NCI-H1694 treated with DMSO at 0.1 percent for 48 hours (cell line): ENCODE results near the gene RXRA.
A peak's percentile ranks its signal among the peaks of the same experiment; 100 is the strongest.

Experiments used
- DNase-seq: peaks from one replicate; lab custom pipeline; 2025; lab: John Stamatoyannopoulos, UW

The RXRA gene

GRCh38 chr9:134355561-134356279 lies 29.5 kb downstream of the RXRA start:
- DNase-seq, result no peak

DNA sequence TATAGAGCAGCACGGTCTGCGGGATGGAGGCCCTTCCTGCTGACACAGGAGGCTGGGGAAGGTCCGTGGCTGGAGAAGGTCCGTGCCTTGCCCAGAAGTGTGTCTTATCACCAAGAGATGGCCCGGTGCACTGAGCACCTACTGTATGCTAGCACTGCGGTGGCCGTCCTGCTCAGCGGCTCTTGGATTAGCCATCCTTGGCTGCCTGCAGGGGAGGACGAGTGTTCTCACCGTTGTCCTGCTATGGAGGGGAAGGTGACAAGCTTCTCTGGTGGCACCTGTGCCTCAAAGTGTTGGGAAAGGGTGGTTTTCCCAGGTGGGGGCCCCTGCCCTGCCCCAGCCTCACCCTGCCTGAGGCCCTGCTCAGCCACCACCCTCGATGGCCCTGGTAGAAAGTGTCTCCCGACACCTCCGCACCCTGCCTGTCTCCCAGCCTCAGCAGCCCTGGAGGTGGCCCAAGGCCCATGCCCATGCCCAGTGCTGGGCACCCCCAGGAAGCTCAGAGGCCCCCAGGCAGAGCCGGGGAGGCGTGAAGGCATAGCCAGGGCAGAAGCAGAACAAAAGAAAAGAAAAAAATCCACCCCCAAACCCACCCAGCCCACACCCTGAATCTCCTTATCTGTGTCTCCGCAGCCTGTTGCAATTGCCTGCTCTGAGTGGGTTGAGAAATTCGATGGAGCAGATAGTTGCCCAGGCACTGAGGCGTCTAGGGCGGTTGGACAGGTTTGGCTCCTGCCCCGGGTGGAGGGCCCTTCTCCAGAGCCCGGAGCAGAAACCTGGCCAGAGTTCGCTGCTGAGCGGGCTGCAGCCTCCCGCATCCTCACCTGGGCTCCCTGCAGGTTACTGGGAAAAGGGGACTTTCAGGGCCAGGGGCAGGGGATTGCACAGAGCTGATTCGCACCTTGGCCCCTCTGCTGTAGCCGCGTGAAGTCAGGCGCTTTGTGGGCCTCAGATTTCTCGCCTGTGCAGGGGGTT lies 30.5 kb downstream of the RXRA start:
- no peak for DNase-seq

GRCh38 chr9:134357631-134358025 lies 31.4 kb downstream of the RXRA start:
- no peak for DNase-seq

DNA sequence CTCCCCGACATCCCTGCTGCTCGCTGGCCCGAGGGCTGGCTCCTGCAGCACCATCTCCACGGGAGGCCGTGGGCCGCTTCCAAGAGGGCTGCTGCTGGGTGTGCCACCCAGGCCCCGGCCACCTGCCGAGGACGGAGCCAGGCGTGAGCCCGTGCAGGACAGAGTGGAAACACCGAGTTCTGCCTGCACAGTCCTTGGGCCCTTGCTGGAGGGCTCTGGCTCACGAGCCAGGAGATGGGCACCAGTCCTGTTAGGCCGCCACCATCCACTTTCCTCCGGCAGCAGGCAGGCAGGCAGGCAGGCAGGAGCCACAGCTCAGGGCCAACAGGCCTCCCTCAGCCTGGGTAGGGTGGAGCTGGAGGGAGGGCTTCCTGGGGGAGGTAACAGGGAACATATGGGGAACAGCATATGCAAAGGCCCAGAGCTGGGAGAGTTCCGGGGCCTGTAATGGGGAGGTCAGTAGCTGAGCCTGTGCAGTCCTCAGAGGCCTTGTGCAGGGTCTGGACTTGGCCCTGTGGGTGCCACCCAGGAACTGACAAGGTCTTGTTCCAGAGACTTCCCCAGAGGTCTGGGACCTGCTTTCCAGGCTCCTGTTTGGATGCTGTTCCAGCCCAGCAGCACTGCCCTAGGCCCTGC lies 31.9 kb downstream of the RXRA start:
- no peak for DNase-seq

- peak; percentile 21 for DNase-seq
These were observed 32.5 kb downstream of the RXRA start for GRCh38 chr9:134358662-134359319.

DNA sequence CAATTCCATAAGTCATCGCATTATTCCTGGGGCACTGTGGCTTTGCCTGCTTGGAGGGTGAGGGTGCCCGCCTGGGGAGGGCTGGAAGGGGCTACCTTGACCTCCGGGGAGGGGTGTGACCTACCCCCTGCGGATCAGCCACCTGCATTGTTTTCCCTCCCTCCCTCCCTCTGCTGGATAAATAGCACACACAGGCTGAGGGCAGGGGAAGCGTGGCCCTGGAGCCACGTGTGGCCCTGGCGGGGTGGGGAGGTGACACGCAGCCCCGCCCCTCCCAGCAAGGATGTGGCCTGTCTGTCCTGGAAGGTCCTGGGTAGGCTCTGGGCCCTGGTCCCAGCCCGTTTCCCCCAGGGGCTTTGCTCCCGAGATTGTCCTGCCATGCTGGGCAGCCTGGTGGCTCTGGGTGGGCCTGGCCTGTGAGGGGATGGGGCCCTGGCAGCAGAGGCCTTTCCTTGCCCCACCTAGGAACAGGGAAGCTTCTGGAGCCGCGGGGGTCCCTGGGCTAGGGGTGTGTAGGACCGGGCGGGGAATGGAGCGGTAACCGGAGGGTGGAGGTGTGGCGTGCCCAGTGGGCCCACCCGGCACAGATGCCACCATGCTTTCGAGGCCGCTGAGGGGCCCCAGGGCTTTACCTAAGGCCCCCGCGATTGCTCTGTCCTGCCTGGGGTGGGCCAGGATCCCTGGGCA lies 33.4 kb downstream of the RXRA start:
- no peak for DNase-seq

DNA sequence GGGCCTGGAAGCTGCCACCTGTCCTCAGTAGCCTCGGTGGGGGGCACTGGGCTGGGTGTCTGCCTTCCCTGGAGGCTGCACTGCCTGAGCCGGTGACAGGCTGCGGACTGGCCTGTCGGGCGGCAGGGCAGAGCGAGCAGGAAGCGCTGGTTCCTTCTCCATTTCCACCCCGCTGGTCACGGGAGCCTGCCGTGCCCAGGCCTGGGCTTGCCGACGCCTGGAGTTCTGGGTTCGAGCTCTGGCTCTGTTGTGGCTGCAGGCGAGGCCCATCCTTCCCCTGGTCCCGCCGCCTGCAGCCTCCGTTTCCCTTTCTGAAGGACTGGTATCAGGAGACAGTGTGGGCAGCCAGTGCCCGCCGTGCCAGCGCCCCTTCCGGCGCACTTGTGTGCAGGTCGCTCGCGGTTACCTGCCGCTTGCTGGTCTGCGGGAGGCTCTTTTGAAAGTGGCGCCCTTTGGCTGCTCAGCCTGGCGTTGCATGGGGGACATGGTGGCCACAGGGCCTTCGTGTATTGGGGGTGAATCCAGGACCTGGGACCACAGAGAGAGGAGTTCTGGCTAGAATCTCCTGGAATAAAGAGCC lies 34.0 kb downstream of the RXRA start:
- DNase-seq, result no peak

DNA sequence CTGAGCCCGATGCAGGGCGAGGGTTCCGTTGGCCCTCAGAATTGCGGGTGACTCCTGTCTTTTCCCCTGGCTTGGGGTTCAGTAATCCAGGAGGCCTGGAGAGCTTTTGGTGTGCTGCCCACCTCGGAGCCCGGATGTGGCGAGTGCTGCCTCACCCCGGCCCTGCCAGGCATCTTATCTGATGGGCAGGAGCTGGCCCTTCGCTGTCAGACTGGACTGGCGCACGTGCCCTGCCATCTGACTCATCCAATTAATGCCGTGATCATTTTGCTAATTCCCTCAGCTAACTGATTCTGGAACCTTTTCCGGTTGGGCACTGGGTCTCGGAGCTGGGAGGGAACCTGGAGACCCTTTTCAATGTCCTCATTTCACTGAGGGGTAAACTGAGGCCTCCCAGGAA lies 34.6 kb downstream of the RXRA start:
- no peak for DNase-seq

DNA sequence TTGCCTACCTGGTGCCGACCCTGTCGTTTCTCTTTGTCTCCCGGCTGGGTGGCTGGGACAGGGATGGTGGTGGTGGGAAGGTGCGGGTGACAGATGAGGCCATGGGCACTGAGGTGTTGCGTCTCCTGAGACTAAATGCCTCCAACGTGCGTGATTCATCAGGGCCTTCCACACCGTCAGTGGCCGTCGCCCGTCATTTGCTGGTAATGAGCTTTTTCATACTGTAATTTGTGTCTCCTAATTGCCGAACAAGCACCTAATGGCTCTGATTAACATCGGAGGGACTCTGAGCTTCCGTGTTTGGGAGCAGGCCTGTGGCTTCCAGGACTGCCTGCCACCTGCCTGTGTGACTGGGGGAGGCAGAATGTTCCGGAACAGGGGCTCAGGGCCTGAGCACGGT lies 35.2 kb downstream of the RXRA start:
- DNase-seq, result no peak

- no peak for DNase-seq
These were observed 35.7 kb downstream of the RXRA start for GRCh38 chr9:134361843-134362414.

GRCh38 chr9:134363450-134363849 lies 37.2 kb downstream of the RXRA start:
- no peak for DNase-seq

DNA sequence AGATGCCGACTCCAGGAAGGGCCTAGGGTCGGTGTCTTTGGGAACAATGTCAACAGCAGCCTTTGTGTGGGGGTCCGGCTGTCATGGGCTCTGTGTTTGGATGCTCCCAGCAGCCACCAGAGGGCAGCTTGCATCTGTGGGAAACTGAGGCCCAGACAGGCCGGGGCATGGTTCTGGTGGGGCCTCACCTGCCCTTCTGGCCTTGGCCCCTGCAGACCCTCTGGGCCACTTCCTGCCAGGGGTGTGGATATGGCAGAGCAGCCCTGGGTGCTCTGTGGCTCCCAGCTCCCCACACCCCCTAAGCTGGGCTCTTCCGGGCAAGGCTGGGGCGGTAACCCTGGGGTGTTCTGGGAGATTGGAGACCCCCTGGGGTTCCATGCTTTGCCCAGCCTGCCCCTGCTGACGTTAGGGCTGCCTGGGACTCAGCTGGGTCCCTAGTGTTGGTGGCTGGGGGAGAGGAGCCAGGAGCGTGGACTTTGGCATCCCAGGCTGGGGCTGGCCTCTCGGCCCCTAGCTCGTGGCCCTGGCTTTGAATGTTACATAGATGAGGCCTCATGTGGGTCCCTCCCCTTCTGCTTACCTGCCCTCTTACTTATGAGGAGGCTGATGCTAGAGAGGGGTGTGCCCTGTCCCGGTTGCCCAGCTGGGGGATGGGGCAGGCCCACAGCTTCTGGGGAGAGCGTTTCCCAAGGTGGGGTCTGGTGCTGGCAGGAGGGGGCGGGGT lies 38.3 kb downstream of the RXRA start:
- DNase-seq, result no peak

DNA sequence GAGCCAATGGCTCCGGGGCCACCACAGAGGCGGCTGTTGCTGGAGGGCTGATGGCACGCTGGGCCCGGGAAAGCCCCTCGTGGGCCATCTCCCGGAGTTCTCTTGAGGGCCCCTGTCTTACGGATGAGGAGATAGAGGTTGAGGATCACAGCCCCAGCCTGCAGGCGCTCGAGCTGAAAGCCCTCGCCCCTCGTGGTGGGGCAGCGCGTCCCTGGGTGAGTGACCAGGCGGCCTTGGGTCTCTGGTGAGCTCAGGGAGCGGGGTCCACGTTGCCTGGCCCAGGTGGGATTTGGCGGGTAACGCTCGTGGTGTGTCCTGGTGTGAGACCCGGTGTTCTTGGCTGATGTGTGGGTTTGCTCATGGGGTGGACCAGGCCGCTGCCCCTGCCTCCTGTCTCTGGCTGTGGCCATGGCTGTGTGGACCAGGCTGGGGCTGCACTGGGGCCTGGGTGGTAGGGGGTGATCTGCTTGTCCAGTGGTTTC lies 38.9 kb downstream of the RXRA start:
- no peak for DNase-seq

- peak; percentile 91 for DNase-seq
These were observed 39.6 kb downstream of the RXRA start for GRCh38 chr9:134365791-134366222.

DNA sequence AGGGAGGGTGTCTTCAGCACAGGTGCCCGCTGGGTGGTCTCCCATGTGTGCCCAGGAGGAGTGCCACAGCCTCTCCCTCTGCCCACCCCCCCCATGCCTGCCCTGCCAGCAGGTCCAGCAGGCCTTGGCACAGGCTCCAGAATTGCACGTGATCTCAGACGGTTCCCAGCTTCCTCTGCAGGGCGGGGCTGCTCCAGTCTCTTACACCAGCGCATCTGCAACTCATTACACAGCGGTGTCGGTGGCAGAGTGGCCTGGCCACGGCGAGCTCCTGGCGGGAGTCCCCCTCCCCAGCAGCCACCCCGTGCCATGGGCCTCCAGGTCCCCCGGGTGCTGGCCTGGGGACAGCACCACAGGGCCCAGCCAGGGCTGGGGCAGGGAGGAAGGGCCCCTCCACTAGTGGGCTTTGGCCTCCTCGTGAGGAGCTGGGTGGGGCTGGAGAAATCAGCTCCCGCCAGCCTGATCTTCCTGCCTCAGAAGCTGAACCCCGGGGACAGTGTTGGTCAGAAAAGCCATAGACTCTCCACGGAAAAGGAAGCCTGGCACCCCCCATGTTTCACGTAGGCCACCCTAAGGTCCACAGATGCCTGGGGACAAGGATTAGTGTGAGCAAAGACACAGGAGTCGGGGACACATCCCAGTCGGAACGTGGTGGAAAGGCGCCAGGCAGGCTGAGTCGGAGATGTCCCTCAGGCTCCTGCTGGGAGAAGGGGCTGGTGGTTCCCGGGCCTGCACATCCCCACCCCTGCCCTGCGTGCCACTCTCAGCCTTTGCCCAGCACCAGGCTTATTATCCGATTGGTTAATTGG lies 40.2 kb downstream of the RXRA start:
- DNase-seq, result peak; percentile 91

DNA sequence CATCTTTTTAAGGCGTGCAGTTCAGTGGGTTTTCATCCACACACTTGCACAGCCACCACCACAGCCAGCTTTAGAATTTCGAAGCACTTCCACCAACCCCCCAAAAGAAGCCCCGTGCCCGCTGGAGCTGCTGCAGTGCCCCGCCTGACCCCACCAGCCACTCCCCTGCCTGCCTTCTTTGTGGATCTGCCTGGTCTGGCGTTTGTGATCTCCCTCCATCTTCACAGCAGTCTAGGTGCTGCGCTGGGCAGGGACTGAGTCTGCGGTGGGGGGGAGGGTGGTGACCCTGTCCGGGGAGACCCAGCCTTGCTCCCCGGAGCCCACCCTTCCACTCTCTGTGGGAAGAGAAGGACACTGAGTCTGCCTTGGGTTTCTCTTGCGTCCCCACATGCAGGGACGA lies 40.8 kb downstream of the RXRA start:
- DNase-seq, result no peak

GRCh38 chr9:134367791-134368490 lies 41.7 kb downstream of the RXRA start:
- DNase-seq, result no peak

- no peak for DNase-seq
These were observed 42.3 kb downstream of the RXRA start for GRCh38 chr9:134368571-134368970.
